Daoy (cell line): ENCODE measurements around the gene FRAS1. TPM values are rescaled to one million over a fixed set of nuclear protein-coding genes. Genes with fewer than 3 reads are reported as not detected.
"Not testable (repeated sequence)": the region's sequence is repeated elsewhere in the genome, so short reads cannot be mapped to it uniquely, and the experiment has no call there.

ENCODE experiments used
- DNase-seq: peaks from one replicate; pipeline ENCODE4 v3.0.0-alpha.2; 2015; ENCODE audit warnings: low read depth
- total RNA-seq: library from RNA; depleted of rRNA; stranded (reverse); fragments of >200 nt; shearing (Covaris generic); gene quantifications from 2 replicates; pipeline ENCODE4 v1.2.3, GENCODE V29; 2014

The FRAS1 gene
- total RNA-seq, 1 experiment from 2014 or later, result 1.9 TPM

DNA sequence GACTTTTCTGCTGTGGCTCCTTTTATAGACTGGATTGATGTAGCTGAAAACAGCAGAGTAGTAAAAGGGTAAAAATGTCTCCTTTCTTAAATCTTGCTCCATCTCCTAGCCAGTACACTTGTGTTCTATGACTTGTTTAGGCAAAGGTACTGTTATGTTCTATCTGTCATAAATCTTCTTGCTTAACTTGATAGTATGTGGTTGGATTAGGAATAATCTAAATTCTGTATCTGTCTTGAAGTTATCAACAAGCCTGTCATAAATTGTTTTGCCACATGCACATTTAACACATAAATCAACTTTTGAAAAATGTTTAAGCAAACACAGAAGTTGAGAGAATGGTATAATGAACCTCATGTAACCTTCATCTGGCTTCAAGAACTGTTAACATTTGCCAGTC lies 157.0 kb downstream of the FRAS1 start:
- no peak for DNase-seq

DNA sequence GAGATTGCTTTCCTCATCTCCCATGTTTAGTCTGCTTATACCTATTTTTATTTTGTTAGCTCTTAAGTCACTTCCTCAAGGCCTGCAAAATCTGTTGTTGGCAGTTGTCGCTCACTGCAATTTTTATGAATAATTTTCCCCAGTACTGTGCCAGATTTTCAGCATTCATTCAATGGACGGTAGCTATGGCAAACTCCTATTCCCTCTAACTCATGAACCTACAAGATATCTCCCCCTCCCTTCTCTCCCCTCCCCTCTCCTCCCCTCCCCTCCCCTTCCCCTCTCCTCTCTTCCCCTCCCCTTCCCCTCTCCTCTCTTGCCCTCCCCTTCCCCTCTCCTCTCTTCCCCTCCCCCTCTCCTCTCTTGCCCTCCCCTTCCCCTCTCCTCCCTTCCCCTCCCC lies 160.4 kb downstream of the FRAS1 start:
- no peak for DNase-seq

DNA sequence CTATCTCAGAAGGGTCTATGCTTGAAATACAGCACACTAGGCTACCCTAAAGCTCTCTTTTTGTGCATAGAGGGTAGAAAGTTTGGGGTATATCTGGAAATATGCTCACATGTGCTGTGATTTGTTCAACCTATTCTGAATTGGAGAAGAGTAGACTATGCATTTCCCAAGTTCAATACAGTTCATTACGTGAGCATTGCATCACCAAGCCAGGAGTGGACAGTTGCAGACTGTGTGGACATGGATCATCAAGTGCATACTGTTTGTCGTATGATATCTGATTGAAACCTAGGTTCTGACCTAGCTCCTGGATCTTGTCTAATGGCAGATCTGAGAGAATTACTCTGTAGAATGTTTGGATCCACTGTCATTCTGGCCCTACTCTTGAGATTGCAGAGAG lies 161.1 kb downstream of the FRAS1 start:
- DNase-seq, result no peak

DNA sequence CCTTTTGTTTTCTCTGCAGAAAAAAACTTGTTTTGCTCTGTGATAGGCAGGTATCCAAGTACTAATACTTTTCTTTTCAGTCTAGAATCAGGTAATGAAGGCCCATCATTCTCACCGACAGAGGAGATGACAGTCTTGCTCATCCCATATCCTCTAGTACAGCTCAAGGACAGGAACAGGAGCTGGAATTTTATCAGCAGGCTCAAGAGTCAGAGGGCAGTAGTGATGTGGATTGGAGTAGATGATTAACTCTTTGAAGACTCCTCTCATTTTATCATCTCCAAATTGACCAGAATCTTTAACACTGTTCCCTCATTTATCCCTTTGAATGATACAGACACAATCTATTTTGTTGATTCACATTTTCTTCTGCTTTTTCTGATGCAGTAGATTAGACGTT lies 162.7 kb downstream of the FRAS1 start:
- no peak for DNase-seq

DNA sequence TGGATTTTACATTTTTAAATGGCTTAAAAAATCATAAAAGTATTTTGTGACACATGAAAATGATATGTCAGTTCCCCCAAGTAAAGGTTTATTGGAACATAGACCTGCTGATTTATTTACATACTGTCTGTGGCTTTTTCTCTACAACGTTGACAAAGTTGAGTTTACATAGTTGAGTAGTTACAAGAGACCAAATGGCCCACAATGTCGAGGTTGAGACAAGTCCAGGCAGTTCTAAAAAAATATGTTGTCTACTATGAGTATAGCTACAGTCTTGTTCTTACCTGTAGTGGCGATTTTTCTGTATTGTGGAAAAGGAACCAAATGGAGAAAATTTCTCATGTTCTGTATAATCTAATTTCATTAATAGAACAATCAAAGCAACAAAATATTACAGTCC lies 163.2 kb downstream of the FRAS1 start:
- DNase-seq, result no peak

DNA sequence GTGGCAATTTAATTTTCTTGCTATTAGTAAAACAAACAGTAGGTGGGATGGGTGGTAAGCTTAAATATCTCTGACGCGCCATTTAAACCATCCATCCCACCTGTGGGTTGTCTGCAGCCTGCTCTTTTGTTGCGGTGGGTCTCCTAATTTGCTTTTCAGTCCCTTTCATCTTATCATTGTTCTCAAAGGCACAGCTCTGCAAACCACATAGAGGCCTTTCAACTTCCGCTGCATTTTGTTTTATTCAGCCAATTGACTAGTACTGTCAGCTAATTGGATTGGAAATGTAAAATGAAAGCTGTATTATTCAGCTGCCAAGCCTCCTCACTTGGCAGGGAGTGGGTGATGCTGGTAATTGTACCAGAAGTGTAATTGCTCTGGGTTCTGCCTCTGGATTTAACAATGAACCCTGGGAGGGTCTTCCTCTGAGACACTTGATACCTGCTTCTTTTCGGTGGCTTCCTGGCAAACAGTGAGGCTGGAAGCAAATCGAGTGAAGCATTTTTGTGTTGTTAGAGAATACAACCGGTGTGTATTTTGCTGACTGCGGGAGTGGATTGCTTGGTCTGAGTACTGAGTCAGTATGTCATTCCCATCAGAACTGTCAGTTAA lies 165.6 kb downstream of the FRAS1 start:
- peak; percentile 3 for DNase-seq

DNA sequence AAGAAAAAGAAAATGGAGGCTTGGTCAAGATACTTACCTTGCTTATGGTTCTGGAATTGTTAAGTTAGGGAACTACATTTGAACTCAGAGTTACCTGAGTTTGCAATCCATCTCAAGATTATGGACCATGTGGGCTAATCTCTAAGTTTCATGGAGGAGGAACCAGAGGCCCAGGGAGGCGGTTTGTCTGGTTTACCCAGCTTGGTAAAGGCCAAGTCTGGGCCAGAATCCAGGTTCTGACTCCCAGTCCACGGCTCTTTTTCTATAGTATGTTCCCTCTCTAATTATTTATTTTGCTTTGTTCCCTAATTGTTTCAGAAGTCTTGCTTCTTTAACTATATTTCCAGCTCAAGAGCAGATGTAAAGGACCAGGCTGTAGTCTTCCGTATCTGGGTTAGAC lies 168.1 kb downstream of the FRAS1 start:
- DNase-seq, result no peak

DNA sequence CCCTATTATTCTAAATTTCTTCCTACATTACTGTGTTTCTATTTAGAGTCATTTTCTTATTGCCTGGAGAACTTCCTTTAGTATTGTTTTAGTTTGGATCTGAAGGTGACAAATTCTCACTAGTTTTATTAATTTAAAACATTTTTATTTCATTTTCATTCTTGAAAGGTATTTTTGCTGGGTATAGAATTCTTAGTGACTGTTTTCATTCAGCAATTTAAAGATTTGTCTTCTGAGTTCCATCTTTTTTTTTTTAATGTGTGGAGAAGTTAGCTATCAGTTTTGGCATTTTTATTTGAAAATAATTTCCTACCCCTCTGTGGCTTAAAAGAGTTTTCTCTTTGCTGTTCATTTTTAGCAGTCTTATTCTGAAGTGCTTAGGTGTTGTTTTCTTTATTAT lies 169.2 kb downstream of the FRAS1 start:
- no peak for DNase-seq

DNA sequence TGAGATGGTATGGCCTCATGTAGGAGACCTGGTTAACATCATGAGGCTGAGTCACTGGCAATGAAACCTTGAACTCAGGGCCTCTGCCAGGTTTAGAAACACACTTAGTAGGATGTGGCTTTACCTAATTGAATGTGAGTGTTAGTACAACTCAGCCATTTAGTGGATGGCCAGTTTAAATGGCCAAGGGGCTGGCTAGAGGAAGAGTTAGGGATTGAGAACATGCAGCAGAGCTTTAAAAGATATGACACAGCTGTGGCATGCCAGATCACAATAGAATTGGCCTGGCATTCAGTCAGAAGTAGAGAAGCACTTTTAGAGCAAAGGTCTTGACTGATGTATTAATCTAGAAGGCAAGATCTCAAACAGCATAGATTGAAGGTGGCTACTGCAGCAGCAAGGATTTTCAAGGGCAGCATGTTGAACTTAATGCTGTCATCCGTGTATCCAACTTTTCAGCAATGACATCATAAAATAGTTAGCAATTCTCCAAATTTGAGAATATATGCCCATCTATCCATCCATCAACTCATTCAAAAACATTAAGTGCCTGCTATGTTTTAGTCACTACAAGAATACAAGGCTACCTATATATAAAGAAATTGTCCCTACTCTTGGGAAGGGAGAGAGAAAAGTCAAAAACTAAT lies 170.4 kb downstream of the FRAS1 start:
- DNase-seq, result no peak

DNA sequence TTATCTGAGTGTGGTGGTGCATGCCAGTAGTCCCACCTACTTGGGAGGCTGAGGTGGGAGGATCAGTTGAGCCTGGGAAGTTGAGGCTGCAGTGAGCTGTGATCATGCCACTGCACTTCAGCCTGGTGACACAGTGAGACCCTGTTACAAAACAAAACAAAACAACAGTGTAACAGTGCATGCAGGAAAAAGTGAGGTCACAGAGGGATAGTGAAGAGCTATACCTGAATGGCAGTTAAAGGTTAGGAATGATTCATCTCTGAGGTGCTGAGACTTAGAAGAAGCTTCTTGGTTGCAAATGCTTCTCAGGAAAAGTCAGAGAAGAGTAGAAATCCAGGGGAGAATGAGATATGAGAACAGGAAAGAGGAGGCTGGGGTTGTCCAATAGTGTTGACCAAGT lies 178.7 kb downstream of the FRAS1 start:
- no peak for DNase-seq

DNA sequence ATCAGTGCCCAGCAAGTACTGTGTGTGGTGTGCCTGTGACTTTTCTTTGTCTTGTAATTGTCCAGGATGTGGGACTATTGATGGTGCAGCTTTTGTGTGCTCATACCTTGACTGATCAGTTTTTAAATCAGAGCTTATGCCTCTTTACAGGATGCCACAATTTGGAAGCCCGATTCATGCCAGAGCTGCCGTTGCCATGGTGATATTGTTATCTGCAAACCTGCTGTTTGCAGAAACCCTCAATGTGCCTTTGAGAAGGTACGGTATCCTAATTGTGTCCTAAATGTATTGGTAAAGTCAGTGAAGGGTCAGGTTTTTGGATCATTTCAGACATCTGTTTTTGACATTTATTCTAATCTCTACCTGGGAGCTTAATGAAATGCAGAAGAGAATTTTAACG lies 180.2 kb downstream of the FRAS1 start:
- DNase-seq, result no peak

DNA sequence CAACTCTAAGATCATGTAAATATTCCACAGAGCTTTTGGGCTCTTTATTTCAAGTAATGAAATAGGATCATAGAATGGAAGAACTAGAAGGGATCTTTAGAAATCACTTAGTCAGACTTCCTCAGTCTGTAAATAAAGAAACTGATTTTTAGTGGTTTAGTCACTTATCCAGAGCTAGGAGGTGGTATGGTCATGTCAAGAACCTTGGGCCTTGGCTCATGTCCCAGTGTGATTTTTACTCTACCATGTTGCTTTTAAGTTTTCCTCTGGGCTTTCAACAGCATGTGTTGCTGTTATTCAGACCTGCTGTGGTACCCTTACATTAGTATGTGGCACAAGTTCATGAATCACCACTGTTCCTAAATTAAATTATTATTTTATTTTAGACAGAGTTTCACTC lies 184.9 kb downstream of the FRAS1 start:
- DNase-seq, result no peak

DNA sequence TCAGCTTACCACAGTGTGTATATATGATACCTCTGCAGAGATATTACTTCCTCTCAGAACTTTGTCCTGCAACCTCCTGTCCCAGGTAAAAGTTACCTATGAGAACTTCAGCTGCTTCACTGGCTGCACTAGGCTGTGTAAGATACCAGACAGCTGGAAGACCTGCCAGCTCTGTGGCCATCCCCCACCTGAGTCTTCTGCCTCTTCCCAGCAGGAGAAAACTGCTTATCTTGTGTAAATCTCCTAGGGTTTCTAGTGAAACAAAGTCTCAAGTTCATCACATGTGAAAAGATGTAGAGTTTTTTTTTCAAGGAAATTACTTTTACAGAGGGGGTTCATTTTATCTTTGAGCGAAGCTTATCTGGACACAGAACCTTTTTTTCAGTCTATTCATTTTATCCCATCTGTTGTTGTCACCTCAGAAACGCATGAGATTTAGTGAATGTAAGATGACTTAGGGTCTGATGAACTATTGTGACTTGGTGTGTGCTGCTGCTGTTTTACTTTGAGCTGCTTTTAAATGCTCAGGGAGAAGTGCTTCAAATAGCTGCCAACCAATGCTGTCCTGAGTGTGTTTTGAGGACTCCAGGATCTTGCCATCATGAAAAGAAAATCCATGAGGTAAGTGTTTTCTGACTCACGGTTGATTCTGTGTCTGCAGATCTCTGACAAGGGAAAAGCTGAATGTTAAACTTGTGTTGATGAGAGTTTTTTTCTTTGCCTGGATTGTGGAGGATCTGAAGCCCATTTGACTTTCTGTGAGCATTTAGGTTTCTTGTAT lies 187.8 kb downstream of the FRAS1 start:
- no peak for DNase-seq

DNA sequence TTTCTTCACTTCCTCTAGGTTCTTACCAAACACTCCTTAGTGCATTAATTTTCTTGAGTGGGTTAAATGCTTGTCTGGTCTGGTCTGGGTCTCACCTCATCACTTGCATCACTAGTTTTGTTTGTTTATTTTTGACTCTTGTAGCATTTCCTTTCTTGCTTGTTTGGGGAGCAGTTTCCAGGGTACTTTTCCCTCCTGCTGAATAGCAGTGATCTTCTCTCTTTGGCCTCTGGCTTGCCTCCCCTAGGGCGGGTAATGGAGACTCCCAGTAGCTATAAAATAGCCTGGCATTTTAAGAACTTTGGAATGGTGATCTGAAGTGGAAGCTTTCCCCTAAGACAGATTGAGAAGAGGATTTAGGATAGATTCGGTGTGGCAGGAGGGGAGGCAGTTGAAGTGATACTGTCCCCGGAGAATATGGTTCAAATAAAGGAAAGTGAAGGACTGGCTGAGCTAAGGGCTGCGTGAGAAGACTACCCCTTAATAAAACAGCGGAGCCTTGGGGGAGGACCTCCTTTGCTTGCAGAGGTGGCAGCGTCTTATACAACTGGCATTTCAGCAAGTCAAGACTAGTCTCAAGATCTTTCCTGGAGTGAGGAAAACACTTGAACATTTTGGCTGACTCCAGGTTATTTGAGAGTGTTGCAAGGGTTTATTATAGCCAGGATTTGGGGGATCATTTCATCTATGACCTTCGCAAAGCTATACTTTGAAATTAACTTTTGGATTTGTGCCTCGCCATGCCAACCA lies 190.6 kb downstream of the FRAS1 start:
- no peak for DNase-seq

DNA sequence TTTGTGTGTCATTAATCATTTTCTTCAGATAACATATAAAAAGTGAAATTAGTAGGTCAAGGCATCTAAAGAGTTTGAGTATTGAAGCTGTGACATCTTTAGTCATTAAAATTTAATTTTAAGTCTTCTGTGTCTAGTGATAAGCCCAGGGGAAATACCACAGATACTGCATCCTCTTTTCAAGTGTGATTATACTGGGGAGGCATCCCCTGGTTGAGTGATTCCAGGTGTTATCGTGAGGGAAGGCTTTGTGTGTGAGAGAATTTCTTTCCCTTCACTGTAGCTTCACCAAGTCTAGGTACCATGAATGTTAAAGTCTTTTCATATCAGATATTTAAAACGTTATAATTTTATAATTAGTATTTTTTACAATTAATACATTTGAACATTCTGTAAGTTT lies 193.4 kb downstream of the FRAS1 start:
- DNase-seq, result no peak

DNA sequence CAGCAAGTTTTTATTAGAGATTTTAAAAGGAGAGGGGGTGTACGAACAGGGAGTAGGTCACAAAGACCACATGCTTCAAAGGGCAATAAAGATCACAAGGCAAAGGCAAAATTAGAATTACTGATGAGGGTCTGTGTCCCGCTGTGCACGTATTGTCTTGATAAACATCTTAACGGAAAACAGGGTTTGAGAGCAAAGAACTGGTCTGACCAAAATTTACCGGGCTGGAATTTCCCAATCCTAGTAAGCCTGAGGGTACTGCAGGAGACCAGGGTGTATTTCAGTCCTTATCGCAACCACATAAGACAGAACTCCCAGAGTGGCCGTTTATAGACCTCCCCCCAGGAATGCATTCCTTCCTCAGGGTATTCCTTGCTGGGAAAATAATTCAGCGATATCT lies 195.7 kb downstream of the FRAS1 start:
- not testable (repeated sequence) for DNase-seq

DNA sequence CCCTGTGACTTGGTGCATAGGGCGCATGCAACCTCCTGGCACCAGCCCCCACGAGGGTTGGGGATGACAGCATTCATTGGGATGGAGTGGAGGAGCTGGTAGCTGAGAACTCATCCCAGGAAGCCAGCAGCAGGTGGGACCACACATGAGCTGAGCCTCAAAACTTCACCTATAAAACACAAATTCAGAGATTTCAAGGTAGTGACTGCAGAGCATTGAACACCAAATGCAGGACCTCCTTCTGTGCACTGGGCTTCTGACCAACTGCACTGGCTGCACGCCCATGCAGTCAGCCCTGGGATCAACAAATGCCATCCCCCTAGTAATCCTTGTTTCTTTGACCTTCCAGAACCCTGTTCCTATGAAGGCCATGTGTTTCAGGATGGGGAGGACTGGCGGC lies 197.8 kb downstream of the FRAS1 start:
- no peak for DNase-seq

DNA sequence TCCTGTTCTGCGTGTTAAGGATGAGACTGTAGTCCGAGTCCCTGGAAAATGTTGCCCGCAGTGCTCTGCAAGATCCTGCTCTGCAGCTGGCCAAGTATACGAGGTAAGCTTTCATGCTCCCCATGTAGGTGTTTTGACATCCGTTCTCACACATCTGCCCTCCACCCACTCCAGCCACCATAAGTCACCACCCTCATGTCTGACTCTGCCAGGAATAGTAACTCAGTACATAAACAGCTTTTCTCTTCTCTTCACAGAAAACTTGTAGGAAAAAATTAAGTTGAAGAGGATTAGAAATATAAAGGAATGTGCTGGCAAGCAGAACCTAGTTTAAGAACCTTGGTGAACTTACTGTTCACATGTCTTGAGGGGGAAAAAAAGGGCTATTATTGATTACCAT lies 207.9 kb downstream of the FRAS1 start:
- no peak for DNase-seq

DNA sequence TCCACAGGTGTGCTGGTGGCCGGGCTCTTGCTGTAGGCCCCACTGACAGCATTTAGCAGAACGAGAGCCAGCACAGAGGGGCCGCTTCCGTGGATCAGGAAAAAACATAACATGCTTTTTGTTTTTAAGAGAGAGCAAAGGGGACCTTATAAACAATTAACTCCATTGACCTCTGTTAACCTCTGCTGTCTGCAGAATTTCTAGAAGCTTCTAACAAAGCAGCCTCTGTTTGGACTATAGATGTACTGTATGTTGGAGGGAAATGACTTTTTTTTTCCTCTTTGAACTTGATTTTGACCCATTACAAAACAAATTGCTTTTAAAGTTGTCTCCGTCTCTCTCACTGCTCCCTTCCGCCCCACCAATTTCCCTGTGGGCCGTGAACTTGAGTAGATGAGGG lies 210.7 kb downstream of the FRAS1 start:
- DNase-seq, result no peak

DNA sequence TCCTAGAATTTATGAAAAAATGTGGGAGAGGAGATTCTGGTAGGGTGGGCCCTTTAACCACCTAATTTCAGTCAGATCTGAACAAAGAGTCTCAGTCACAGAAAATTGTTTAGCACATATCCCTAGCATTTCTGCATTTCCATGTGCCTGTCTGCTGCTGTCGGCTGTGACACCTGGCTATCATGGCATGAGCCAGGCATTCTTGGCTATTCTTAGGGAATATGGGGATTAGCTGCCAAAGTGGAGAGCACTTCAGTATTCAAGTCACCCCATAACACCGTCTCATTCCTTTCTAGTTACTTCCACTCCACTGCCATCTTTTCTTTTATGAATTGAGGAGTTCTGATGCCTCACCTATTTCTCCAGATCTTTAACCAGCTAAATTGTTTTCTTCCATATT lies 211.5 kb downstream of the FRAS1 start:
- no peak for DNase-seq

DNA sequence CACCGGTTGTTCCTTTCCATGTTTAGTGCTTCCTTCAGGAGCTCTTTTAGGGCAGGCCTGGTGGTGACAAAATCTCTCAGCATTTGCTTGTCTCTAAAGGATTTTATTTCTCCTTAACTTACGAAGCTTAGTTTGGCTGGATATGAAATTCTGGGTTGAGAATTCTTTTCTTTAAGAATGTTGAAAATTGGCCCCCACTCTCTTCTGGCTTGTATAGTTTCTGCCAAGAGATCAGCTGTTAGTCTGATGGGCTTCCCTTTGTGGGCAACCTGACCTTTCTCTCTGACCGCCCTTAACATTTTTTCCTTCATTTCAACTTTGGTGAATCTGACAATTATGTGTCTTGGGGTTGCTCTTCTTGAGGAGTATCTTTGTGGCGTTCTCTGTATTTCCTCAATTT lies 218.3 kb downstream of the FRAS1 start:
- DNase-seq, result not testable (repeated sequence)

DNA sequence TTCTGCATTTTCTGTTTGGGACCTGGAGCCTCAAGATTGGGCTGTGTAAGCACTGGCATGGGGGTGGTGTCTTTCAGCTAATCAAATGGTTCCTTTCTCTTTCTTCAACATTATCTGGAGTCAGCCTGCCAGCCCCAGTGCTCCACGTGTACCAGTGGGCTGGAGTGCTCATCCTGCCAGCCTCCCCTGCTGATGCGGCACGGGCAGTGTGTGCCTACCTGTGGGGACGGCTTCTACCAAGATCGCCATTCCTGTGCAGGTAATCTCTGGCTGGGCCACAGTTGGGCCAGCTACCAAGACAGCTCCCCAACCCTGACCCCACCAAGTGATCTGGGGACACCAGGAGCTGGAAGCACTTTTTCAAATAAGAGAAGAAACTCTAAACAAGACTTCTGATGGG lies 229.2 kb downstream of the FRAS1 start:
- no peak for DNase-seq

DNA sequence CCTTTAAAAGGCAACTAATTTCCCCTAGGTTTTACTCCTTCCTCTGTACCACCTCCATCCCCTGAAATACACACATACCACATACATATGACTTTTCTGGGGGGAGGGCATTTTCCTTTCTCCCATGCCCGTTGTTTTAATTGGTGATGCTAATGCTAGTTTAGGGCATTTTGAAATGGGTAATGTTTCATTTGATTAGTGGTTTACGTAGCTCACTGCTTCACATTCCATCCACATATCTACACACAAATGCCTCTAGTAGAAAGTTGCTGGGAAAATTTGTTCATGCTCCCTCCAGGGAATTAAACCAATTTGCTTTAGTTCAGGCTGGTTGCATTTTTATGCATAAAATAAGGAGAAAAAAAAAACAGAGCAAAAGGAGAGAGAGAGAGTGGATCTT lies 231.2 kb downstream of the FRAS1 start:
- no peak for DNase-seq
